ENCODE data around the gene MOK. TPM values are rescaled to one million over a fixed set of nuclear protein-coding genes. Genes with fewer than 3 reads are reported as not detected.

MOK gene
- total RNA-seq, 1 donor from 2014 or later: 7.6 TPM

DNA sequence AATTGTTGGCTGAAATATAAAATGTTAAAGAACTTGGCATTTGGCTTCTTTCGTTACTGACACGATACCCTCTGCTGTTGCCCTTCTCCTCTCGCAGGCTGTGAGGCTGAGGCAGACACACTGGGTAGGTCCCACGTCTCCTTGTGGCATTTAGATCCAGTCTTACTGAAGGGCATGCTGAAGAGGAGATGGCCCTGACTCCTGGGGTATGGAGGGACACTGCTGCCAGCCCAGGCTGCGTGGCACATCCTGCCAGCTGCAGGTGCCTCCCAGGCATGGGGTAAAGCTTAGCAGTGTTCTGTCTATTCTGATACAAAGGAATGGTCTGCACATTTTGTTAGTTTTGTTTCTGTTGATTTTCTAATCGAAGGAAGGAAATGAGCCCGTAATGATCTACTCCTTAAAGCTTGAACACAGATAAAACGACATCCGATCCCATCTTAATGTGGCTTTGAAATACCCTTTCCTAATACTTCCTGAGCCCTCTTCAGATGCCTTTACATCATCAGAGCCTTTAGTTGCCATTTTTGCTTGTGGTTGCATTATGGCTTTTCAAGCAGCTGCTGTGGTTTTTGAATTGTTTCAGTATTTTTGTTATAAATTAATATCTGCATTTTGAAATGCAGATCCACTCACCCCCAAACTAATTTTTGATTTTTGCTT is 104.1 kb downstream of the MOK start:
- H3K36me3 Mint-ChIP-seq (ENCODE audit: low read depth): peaks cover 40% of the 10 kb centered on the region

DNA sequence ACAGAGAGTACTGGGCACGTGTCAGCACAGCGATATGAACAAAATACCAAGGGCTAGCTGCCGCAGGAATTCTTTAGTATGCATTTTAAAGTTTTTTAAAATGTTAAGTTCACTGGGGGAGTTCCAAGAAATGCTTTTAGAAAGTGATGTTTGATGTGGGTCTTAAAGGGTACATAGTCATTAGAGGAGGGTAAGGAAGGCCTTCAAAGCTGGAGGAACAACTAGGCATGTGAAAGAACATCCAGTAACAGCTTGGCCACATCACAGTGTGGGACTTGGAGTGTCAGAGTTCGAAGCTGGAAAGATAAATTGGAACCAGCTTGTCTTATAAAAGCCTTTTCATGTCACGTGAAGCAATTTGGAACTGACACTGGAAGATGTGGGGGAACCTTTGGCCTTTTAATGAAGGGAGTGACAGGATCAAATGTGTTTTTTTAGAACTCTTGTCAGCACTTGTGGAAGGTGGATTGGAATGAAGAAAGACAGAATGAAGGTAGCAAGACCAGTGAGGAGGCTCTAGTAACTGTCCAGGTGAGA is 107.6 kb downstream of the MOK start:
- H3K27ac Mint-ChIP-seq: no peak overlapping the region
- intact Hi-C loops (cut with micrococcal nuclease): no loop called here
- H3K27me3 Mint-ChIP-seq: no peaks in the 10 kb centered on the region
- H3K36me3 Mint-ChIP-seq (ENCODE audit: low read depth): peaks cover 30% of the 10 kb centered on the region
- H3K9me3 Mint-ChIP-seq: no peaks in the 10 kb centered on the region
- no peak for DNase-seq
- peaks cover 42% of the 10 kb centered on the region for H3K4me1 Mint-ChIP-seq
- H3K4me3 Mint-ChIP-seq: no peak overlapping the region

More for the DNA sequence above, 104.1 kb downstream of the MOK start:
- H3K4me3 Mint-ChIP-seq: peak overlapping the region; percentile 2
- H3K27me3 Mint-ChIP-seq: no peaks in the 10 kb centered on the region
- intact Hi-C loops (cut with micrococcal nuclease): loop anchor here (2.0 to 5.0 kb wide), 2 partner anchors 16 to 59 kb away; no protein-coding TSS in a partner anchor
- peaks cover 40% of the 10 kb centered on the region for H3K4me1 Mint-ChIP-seq
- DNase-seq: no peak
- H3K9me3 Mint-ChIP-seq: no peaks in the 10 kb centered on the region
- peak overlapping the region; percentile 74 for H3K27ac Mint-ChIP-seq

DNA sequence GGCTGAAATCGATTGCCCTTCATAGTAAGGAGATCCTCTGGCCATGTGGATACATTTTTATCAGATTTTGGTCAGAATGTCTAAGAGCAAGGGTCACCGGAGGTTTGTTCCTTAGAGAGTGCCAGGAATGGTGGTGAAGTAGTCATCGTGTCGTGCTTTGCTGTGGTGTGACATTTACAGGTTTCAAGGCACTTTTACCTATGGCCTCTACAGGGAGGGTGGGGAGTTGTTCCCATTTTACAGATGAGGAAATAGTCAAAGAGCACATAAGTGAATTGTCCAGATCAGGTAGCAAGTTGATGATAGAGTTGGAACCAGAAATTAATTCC is 108.1 kb downstream of the MOK start:
- intact Hi-C loops (cut with micrococcal nuclease): no loop called here
- Mint-ChIP-seq H3K4me1 (peaks cover 40% of the 10 kb centered on the region), H3K27ac (no peak overlapping the region), H3K36me3 (ENCODE audit: low read depth) (peaks cover 30% of the 10 kb centered on the region), H3K4me3 (no peak overlapping the region), H3K9me3 (no peaks in the 10 kb centered on the region), H3K27me3 (no peaks in the 10 kb centered on the region)
- no peak for DNase-seq

DNA sequence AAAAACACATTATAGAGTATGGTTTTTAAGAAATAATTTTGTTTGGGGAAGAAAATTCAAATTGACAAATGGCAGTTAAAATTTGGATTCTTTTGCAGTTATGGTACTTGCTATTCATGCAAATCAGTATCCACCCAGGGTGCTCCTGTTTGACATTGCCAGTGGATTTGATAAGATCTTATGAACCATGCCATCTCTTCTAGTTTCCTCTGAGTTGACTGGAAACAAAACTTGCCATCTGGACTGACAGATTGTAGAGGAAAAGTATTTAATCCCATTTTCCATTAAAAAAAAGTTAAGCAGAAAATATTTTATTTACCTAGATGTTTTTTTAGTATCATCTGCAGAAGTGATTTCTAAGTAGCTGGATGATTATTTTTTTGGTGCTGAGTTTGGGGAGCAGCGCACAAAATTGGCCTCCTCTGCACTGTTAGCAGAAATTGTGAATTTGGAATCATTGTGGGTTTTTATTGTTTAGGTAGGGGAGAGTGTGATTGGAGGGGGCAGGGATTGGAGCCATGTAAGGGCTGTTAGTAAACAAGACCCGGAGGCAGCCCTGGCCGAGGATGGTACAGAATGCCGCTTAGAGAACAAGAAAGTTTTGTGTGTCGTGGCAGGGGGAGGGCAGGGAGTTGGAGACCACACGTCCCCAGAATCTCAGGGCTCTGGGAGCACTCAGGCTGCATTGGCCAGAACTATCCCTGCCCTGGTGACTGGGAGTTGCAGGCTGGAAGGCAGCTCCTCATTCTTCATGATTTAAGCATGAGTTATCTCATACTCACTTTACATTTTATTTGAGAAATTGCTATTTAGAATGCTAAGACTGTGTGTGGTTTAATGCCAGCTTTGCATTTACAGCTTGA is 108.7 kb downstream of the MOK start:
- Mint-ChIP-seq H3K36me3 (ENCODE audit: low read depth) (peaks cover 28% of the 10 kb centered on the region), H3K27me3 (no peaks in the 10 kb centered on the region), H3K27ac (no peak overlapping the region), H3K4me1 (peaks cover 34% of the 10 kb centered on the region), H3K9me3 (no peaks in the 10 kb centered on the region), H3K4me3 (no peak overlapping the region)
- DNase-seq: no peak
- intact Hi-C loops (cut with micrococcal nuclease): no loop called here

DNA sequence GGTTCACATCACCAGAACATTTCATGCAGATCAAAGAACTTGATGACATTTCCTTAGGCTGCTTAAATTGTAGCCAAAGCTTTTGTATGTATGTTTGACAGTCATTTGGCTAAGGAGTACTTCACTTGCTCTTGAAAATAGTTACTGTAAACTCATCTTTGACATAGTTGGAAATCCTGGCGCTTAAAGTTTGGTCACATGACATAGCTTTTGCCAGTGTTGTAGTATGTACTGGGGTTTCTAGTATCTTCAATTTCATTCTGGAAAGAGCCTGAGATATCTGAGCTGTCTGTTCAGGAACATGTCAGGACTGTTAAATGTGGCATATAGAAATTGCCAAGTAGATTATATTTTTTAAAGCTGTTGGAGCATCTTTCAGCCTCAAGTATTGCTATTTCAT is 109.5 kb downstream of the MOK start:
- Mint-ChIP-seq H3K36me3 (ENCODE audit: low read depth) (peaks cover 28% of the 10 kb centered on the region), H3K27ac (no peak overlapping the region), H3K9me3 (no peaks in the 10 kb centered on the region)

DNA sequence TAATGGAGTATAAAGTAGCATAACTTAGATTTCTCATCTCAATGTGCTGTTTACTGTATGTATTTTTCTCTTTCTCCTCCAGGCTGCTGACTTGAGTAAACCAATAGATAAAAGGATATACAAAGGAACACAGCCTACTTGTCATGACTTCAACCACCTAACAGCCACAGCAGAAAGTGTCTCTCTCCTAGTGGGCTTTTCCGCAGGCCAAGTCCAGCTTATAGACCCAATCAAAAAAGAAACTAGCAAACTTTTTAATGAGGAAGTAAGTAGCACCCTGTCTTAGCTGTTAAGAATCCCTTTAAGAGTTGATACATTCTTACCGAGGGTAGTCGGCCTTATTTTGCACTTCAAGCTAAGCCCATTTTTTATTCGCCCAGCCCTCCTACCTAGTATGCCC is 110.1 kb downstream of the MOK start:
- no peak overlapping the region for H3K27ac Mint-ChIP-seq
- H3K4me3 Mint-ChIP-seq: no peak overlapping the region
- H3K36me3 Mint-ChIP-seq (ENCODE audit: low read depth): peaks cover 22% of the 10 kb centered on the region
- intact Hi-C loops (cut with micrococcal nuclease): no loop called here
- DNase-seq: no peak
- no peaks in the 10 kb centered on the region for H3K27me3 Mint-ChIP-seq
- H3K9me3 Mint-ChIP-seq: no peaks in the 10 kb centered on the region
- H3K4me1 Mint-ChIP-seq: peaks cover 21% of the 10 kb centered on the region

More for the DNA sequence above, 109.5 kb downstream of the MOK start:
- intact Hi-C loops (cut with micrococcal nuclease): no loop called here
- H3K4me3 Mint-ChIP-seq: no peak overlapping the region
- no peaks in the 10 kb centered on the region for H3K27me3 Mint-ChIP-seq
- DNase-seq: no peak
- peaks cover 25% of the 10 kb centered on the region for H3K4me1 Mint-ChIP-seq

DNA sequence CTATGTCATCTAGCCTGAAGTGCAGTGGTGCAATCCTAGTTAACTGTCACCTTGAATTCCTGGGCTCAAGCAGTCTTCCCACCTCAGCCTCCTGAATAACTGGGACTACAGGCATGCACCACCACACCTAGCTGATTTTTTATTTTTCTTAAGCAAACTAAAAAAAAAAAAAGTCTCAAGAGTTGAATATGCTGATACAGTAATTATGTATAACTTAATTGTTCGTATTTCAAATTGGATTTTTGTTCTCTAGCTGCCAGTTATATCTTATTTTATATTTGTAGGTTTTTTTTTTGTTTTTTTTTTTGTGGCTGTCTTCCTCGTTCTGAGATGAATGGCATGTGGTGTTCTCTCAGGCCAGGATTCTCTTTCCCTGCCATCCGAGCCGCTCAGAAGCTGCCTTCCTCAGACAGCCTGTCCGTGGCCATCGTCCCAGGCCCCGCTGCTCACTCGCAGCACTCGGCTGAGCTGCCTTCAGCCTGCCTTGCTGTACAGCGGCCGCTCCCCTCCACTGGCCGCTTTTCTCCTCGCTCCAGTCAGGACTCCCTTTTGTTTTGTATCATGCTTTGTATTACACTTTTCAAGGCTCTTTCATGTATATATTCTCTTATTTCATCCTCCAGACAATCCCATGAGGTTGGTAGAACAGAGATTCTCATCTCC is 112.0 kb downstream of the MOK start:
- H3K27ac Mint-ChIP-seq: no peak overlapping the region
- peaks cover 17% of the 10 kb centered on the region for H3K4me1 Mint-ChIP-seq
- DNase-seq: no peak
- peaks cover 20% of the 10 kb centered on the region for H3K36me3 Mint-ChIP-seq (ENCODE audit: low read depth)
- H3K4me3 Mint-ChIP-seq: no peak overlapping the region
- intact Hi-C loops (cut with micrococcal nuclease): no loop called here
- no peaks in the 10 kb centered on the region for H3K27me3 Mint-ChIP-seq
- H3K9me3 Mint-ChIP-seq: no peaks in the 10 kb centered on the region

DNA sequence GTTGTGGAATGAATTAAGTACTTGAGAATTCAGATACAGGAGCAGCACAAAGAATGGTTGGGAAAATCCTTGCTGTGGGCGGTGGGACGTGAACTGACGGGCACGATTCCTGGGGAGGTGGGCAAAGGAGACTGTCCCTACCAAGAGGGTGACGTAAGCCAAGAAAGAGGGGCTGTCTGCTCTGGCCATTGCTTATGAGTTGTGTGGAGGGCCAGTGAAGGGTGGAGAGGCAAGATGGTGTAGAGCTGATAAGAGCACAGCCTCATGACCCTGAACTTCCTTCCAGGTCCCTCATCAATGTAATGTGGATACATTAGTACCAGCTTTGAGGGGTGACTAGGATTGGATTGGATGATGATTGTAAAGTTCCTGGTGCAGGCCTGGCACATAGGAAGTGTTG is 115.1 kb downstream of the MOK start:
- Mint-ChIP-seq H3K4me1 (peaks cover 9% of the 10 kb centered on the region), H3K27me3 (no peaks in the 10 kb centered on the region), H3K27ac (no peak overlapping the region), H3K9me3 (no peaks in the 10 kb centered on the region), H3K36me3 (ENCODE audit: low read depth) (no peaks in the 10 kb centered on the region), H3K4me3 (no peak overlapping the region)
- DNase-seq: no peak
- intact Hi-C loops (cut with micrococcal nuclease): loop anchor here (10.0 kb wide), 1 partner anchor 95 kb away; no protein-coding TSS in a partner anchor

DNA sequence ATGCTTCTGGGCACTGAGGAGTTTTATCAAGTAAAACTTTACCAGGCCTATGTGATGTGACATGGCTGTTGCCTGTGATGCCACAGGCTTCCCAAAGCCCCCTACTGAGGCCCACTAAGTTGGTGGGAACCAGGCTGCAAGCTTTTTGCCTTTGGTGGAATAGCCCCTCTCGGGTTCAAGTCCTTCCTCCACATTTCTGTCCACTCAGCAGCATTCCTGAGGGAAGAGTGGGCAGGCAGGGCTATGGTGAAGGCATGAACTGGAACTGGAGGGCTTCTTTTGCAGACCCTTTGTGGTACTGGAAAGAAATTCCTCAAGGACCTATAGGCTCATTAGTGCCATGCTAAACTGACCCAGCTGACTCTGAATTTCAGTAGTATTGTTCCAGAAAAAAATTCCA is 116.8 kb downstream of the MOK start:
- no peaks in the 10 kb centered on the region for H3K36me3 Mint-ChIP-seq (ENCODE audit: low read depth)
- no peak overlapping the region for H3K27ac Mint-ChIP-seq
- peaks cover 24% of the 10 kb centered on the region for H3K4me1 Mint-ChIP-seq
- H3K4me3 Mint-ChIP-seq: no peak overlapping the region
- no peak for DNase-seq
- intact Hi-C loops (cut with micrococcal nuclease): loop anchor here (10.0 kb wide), 1 partner anchor 93 kb away; no protein-coding TSS in a partner anchor
- no peaks in the 10 kb centered on the region for H3K27me3 Mint-ChIP-seq
- H3K9me3 Mint-ChIP-seq: no peaks in the 10 kb centered on the region

DNA sequence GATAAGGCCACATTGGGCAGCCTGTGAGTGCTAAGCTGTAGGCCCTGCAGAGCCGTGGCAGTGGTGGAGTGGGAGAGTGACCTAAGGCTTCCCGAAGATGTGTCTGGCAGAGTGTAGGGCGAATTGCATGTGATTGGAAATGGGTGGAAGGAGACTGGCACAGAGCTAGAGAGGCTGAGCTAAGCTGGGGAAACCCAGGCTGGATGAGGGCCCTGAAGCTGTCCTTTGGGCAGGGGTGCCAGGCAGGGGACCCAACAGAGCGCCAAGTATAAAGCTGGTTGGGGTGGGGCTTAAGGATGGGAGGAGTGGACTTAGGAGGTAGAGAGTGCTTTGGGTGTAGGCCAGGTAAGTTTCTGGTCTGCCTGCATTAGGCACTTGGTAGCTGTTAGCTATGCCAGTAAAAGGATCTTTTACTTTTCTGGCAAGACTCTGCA is 117.4 kb downstream of the MOK start:
- intact Hi-C loops (cut with micrococcal nuclease): loop anchor here (10.0 kb wide), 1 partner anchor 93 kb away; no protein-coding TSS in a partner anchor
- Mint-ChIP-seq H3K27ac (no peak overlapping the region), H3K27me3 (no peaks in the 10 kb centered on the region), H3K4me1 (peaks cover 27% of the 10 kb centered on the region), H3K4me3 (no peak overlapping the region), H3K9me3 (no peaks in the 10 kb centered on the region), H3K36me3 (ENCODE audit: low read depth) (no peaks in the 10 kb centered on the region)
- no peak for DNase-seq

DNA sequence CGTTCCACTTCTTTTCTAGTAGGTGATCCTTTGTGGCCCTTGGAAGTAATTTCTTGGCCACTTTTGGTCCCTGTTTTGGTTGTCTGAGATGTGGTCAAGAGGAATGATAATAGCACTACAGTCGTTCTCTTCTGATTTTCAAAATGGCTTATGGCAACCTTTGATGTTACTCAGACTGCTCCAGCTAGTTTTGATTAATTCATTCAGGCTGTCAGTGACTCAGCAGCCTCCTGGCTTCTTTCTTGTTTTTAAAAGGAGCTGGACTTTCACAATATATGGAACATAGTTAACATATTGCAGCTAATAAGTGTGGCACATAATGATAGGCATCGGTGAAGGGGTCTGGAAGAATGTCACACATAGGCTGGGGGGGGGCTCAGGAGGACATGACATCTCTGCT is 117.9 kb downstream of the MOK start:
- intact Hi-C loops (cut with micrococcal nuclease): loop anchor here (10.0 kb wide), 1 partner anchor 92 kb away; no protein-coding TSS in a partner anchor
- peak overlapping the region; percentile 38 for H3K27ac Mint-ChIP-seq
- H3K36me3 Mint-ChIP-seq (ENCODE audit: low read depth): no peaks in the 10 kb centered on the region
- peaks cover 27% of the 10 kb centered on the region for H3K4me1 Mint-ChIP-seq
- no peaks in the 10 kb centered on the region for H3K9me3 Mint-ChIP-seq
- no peak for DNase-seq
- H3K4me3 Mint-ChIP-seq: no peak overlapping the region
- no peaks in the 10 kb centered on the region for H3K27me3 Mint-ChIP-seq

DNA sequence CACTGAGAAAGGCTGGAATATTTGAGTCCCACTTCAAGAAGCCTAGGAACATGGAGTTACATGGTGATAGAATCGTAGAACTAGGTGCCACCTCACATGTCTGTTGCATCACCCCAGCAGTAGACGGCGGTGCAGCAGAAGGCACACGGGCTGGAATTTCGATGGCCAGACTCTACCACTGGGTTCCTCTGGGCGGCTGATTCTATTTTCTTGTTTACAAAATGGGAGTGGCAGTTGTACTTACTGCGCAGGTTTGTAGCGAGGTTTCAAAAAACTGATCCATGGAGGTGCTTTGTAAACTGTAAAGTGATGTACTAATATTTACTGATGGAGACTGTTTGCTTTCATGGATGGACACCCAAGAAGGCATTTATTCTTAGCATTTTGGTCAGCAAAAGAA is 119.6 kb downstream of the MOK start:
- intact Hi-C loops (cut with micrococcal nuclease): loop anchor here (2.0 to 10.0 kb wide), 2 partner anchors 15 to 91 kb away; no protein-coding TSS in a partner anchor
- DNase-seq: no peak
- peak overlapping the region; percentile 92 for H3K27ac Mint-ChIP-seq
- peaks cover 37% of the 10 kb centered on the region for H3K4me1 Mint-ChIP-seq
- no peaks in the 10 kb centered on the region for H3K27me3 Mint-ChIP-seq
- H3K9me3 Mint-ChIP-seq: no peaks in the 10 kb centered on the region
- H3K36me3 Mint-ChIP-seq (ENCODE audit: low read depth): no peaks in the 10 kb centered on the region
- no peak overlapping the region for H3K4me3 Mint-ChIP-seq

DNA sequence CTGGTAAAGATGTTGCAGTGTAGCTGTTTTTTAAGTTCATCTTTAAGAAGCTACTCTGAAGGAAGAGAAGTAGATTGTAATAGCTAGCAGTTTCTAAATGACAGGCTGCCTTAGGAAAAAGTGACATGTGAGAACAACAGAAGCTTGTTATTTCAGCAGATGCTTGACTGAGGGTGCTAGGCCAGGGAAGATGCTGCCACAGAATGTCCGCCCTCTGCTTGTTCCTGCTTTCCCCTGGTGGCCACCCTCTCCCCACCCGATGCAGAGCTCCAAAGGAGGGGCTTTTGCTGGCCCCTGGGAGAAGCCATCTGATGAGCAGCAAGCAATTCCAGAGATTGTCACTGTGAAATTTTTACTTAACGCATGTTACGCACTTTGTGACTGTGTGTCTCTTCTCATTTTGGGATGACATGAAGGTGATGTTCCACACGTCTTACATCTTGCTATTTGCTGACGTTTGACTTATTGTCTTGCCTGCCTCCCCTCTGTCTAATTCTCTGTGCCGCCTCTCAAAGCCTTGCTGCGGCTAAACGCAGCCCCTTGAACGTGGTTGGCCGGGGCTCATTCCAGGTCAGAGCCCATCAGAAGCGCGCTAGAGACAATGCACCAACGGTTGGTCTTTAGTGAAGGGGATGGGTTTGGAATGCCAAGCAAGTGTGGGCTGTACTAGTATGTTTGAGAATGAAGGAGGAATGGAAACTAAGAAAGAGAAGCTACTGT is 120.5 kb downstream of the MOK start:
- H3K27me3 Mint-ChIP-seq: no peaks in the 10 kb centered on the region
- peak overlapping the region; percentile 92 for H3K27ac Mint-ChIP-seq
- H3K4me3 Mint-ChIP-seq: peak overlapping the region; percentile 50
- no peaks in the 10 kb centered on the region for H3K36me3 Mint-ChIP-seq (ENCODE audit: low read depth)
- DNase-seq: no peak
- H3K4me1 Mint-ChIP-seq: peaks cover 35% of the 10 kb centered on the region
- H3K9me3 Mint-ChIP-seq: no peaks in the 10 kb centered on the region
- intact Hi-C loops (cut with micrococcal nuclease): loop anchor here (1.0 to 10.0 kb wide), 4 partner anchors 16 to 133 kb away; partner anchors contain the start of gene ZNF839
